Measurements from ENCODE around the gene TRMT44.

The TRMT44 gene

GRCh38 chr4:8463811-8464210 lies 23.2 kb downstream of the TRMT44 start:
- H3K9me3 ChIP-seq (ENCODE audit: insufficient read depth, low read depth, low read length): no peaks in the 10 kb centered on the region
- no peak overlapping the region for H3K4me3 ChIP-seq (ENCODE audit: low read length)
- no peaks in the 10 kb centered on the region for H3K27me3 ChIP-seq (ENCODE audit: insufficient read depth, low read length)
- H3K4me1 ChIP-seq (ENCODE audit: insufficient read depth, low read length): no peaks in the 10 kb centered on the region
- H3K36me3 ChIP-seq (ENCODE audit: insufficient read depth, low read depth, low read length): peaks cover 51% of the 10 kb centered on the region
- no peak overlapping the region for H3K9ac ChIP-seq (ENCODE audit: low read depth, low read length)
- H3K27ac ChIP-seq (ENCODE audit: low read length): no peak overlapping the region

GRCh38 chr4:8464381-8464780 lies 23.8 kb downstream of the TRMT44 start:
- no peaks in the 10 kb centered on the region for H3K9me3 ChIP-seq (ENCODE audit: insufficient read depth, low read depth, low read length)
- H3K27ac ChIP-seq (ENCODE audit: low read length): no peak overlapping the region
- H3K9ac ChIP-seq (ENCODE audit: low read depth, low read length): no peak overlapping the region
- no peak overlapping the region for H3K4me3 ChIP-seq (ENCODE audit: low read length)
- peaks cover 51% of the 10 kb centered on the region for H3K36me3 ChIP-seq (ENCODE audit: insufficient read depth, low read depth, low read length)
- no peaks in the 10 kb centered on the region for H3K4me1 ChIP-seq (ENCODE audit: insufficient read depth, low read length)
- no peaks in the 10 kb centered on the region for H3K27me3 ChIP-seq (ENCODE audit: insufficient read depth, low read length)

GRCh38 chr4:8465615-8466611 lies 25.3 kb downstream of the TRMT44 start:
- Histone ChIP-seq H3K36me3 (ENCODE audit: insufficient read depth, low read depth, low read length) (peaks cover 57% of the 10 kb centered on the region), H3K9ac (ENCODE audit: low read depth, low read length) (no peak overlapping the region), H3K27ac (ENCODE audit: low read length) (no peak overlapping the region), H3K9me3 (ENCODE audit: insufficient read depth, low read depth, low read length) (no peaks in the 10 kb centered on the region), H3K4me3 (ENCODE audit: low read length) (no peak overlapping the region), H3K27me3 (ENCODE audit: insufficient read depth, low read length) (no peaks in the 10 kb centered on the region), H3K4me1 (ENCODE audit: insufficient read depth, low read length) (no peaks in the 10 kb centered on the region)

- Histone ChIP-seq H3K4me3 (ENCODE audit: low read length) (no peak overlapping the region), H3K4me1 (ENCODE audit: insufficient read depth, low read length) (no peaks in the 10 kb centered on the region), H3K9ac (ENCODE audit: low read depth, low read length) (no peak overlapping the region), H3K27me3 (ENCODE audit: insufficient read depth, low read length) (no peaks in the 10 kb centered on the region), H3K9me3 (ENCODE audit: insufficient read depth, low read depth, low read length) (no peaks in the 10 kb centered on the region), H3K36me3 (ENCODE audit: insufficient read depth, low read depth, low read length) (peaks cover 58% of the 10 kb centered on the region), H3K27ac (ENCODE audit: low read length) (no peak overlapping the region)
Measured at GRCh38 chr4:8467016-8467415, 26.4 kb downstream of the TRMT44 start.

GRCh38 chr4:8468746-8469535 lies 28.4 kb downstream of the TRMT44 start:
- no peaks in the 10 kb centered on the region for H3K4me1 ChIP-seq (ENCODE audit: insufficient read depth, low read length)
- no peak overlapping the region for H3K4me3 ChIP-seq (ENCODE audit: low read length)
- no peaks in the 10 kb centered on the region for H3K27me3 ChIP-seq (ENCODE audit: insufficient read depth, low read length)
- peaks cover 56% of the 10 kb centered on the region for H3K36me3 ChIP-seq (ENCODE audit: insufficient read depth, low read depth, low read length)
- H3K9ac ChIP-seq (ENCODE audit: low read depth, low read length): no peak overlapping the region
- H3K9me3 ChIP-seq (ENCODE audit: insufficient read depth, low read depth, low read length): no peaks in the 10 kb centered on the region
- H3K27ac ChIP-seq (ENCODE audit: low read length): no peak overlapping the region

- Histone ChIP-seq H3K4me1 (ENCODE audit: insufficient read depth, low read length) (no peaks in the 10 kb centered on the region), H3K36me3 (ENCODE audit: insufficient read depth, low read depth, low read length) (peaks cover 53% of the 10 kb centered on the region), H3K27me3 (ENCODE audit: insufficient read depth, low read length) (no peaks in the 10 kb centered on the region), H3K27ac (ENCODE audit: low read length) (no peak overlapping the region), H3K9ac (ENCODE audit: low read depth, low read length) (no peak overlapping the region), H3K9me3 (ENCODE audit: insufficient read depth, low read depth, low read length) (no peaks in the 10 kb centered on the region), H3K4me3 (ENCODE audit: low read length) (no peak overlapping the region)
Measured at GRCh38 chr4:8469550-8469949, 29.0 kb downstream of the TRMT44 start.

GRCh38 chr4:8470451-8471024 lies 30.0 kb downstream of the TRMT44 start:
- Histone ChIP-seq H3K4me1 (ENCODE audit: insufficient read depth, low read length) (no peaks in the 10 kb centered on the region), H3K36me3 (ENCODE audit: insufficient read depth, low read depth, low read length) (peaks cover 44% of the 10 kb centered on the region), H3K9me3 (ENCODE audit: insufficient read depth, low read depth, low read length) (no peaks in the 10 kb centered on the region), H3K27me3 (ENCODE audit: insufficient read depth, low read length) (no peaks in the 10 kb centered on the region), H3K4me3 (ENCODE audit: low read length) (no peak overlapping the region), H3K9ac (ENCODE audit: low read depth, low read length) (no peak overlapping the region), H3K27ac (ENCODE audit: low read length) (no peak overlapping the region)

GRCh38 chr4:8471211-8471875 lies 30.8 kb downstream of the TRMT44 start:
- no peak overlapping the region for H3K4me3 ChIP-seq (ENCODE audit: low read length)
- H3K4me1 ChIP-seq (ENCODE audit: insufficient read depth, low read length): no peaks in the 10 kb centered on the region
- peaks cover 45% of the 10 kb centered on the region for H3K36me3 ChIP-seq (ENCODE audit: insufficient read depth, low read depth, low read length)
- no peak overlapping the region for H3K9ac ChIP-seq (ENCODE audit: low read depth, low read length)
- no peaks in the 10 kb centered on the region for H3K27me3 ChIP-seq (ENCODE audit: insufficient read depth, low read length)
- no peaks in the 10 kb centered on the region for H3K9me3 ChIP-seq (ENCODE audit: insufficient read depth, low read depth, low read length)
- no peak overlapping the region for H3K27ac ChIP-seq (ENCODE audit: low read length)

- no peaks in the 10 kb centered on the region for H3K4me1 ChIP-seq (ENCODE audit: insufficient read depth, low read length)
- H3K9me3 ChIP-seq (ENCODE audit: insufficient read depth, low read depth, low read length): no peaks in the 10 kb centered on the region
- peaks cover 46% of the 10 kb centered on the region for H3K36me3 ChIP-seq (ENCODE audit: insufficient read depth, low read depth, low read length)
- H3K4me3 ChIP-seq (ENCODE audit: low read length): no peak overlapping the region
- no peaks in the 10 kb centered on the region for H3K27me3 ChIP-seq (ENCODE audit: insufficient read depth, low read length)
- no peak overlapping the region for H3K27ac ChIP-seq (ENCODE audit: low read length)
- H3K9ac ChIP-seq (ENCODE audit: low read depth, low read length): no peak overlapping the region
Measured at GRCh38 chr4:8472158-8472688, 31.6 kb downstream of the TRMT44 start.

- Histone ChIP-seq H3K9ac (ENCODE audit: low read depth, low read length) (no peak overlapping the region), H3K27me3 (ENCODE audit: insufficient read depth, low read length) (no peaks in the 10 kb centered on the region), H3K27ac (ENCODE audit: low read length) (no peak overlapping the region), H3K36me3 (ENCODE audit: insufficient read depth, low read depth, low read length) (peaks cover 44% of the 10 kb centered on the region), H3K9me3 (ENCODE audit: insufficient read depth, low read depth, low read length) (no peaks in the 10 kb centered on the region), H3K4me3 (ENCODE audit: low read length) (no peak overlapping the region), H3K4me1 (ENCODE audit: insufficient read depth, low read length) (no peaks in the 10 kb centered on the region)
Measured at GRCh38 chr4:8472689-8473197, 32.2 kb downstream of the TRMT44 start.

Data from iPS-20b (cell line).